A549 (cell line): ENCODE measurements around the gene PLAAT2. TPM values are rescaled to one million over a fixed set of nuclear protein-coding genes. Genes with fewer than 3 reads are reported as not detected.

ENCODE experiments used
- ATAC-seq, 2 experiments: fragments of 200-7000 bp in 1 of 2; fragments of >200 bp in 1 of 2; cut with Nextera tagmentation in 1 of 2; cut with Tn5 transposase in 1 of 2; 3 replicates each; pipeline versions ENCODE4 v1.8.0 to v1.9.1; 2018 to 2020; ENCODE audit warnings: mild to moderate bottlenecking in 1 of 2, moderate library complexity in 1 of 2
- CTCF ChIA-PET: fragments of 300-600 bp; sonication (Branson Sonifier 250); formaldehyde crosslinking; extraction: SDS; loops from one replicate; lab custom pipeline; 2021; ENCODE audit warnings: antibody characterized with exemption, inconsistent platforms; lab: Yijun Ruan, JAX
- POLR2A ChIA-PET: fragments of 350-600 bp; formaldehyde crosslinking; extraction: SDS; loops from one replicate; lab custom pipeline; 2021; ENCODE audit warnings: antibody characterized with exemption, inconsistent platforms; lab: Yijun Ruan, JAX
- DNase-seq, 2 experiments: peaks; one replicate each; pipeline versions ENCODE4 v3.0.0 to v3.0.0-alpha.2; 2011 to 2016; ENCODE audit warnings: low read depth in 1 of 2, low spot score in 1 of 2
- FAIRE-seq: peaks from 2 replicates; lab custom pipeline; 2011; peaks lifted over from hg19 to GRCh38; lab: Jason Lieb, UNC
- H3K27ac ChIP-seq, 2 experiments: fragments of >200 bp; sonication (Bioruptor Twin); formaldehyde crosslinking; 3 replicates each; pipeline ENCODE4 v1.5.1; 2016 to 2017
- H3K4me1 ChIP-seq: fragments of >200 bp; sonication (Bioruptor Twin); formaldehyde crosslinking; 3 replicates; pipeline ENCODE4 v1.6.1; 2016
- H3K4me2 ChIP-seq: fragments of >200 bp; sonication (Bioruptor Twin); formaldehyde crosslinking; 3 replicates; pipeline ENCODE4 v1.6.1; 2016
- H3K4me3 ChIP-seq: fragments of >200 bp; sonication (Bioruptor Twin); formaldehyde crosslinking; 3 replicates; pipeline ENCODE4 v1.5.1; 2016
- H3K9me3 ChIP-seq: fragments of >200 bp; sonication (Bioruptor Twin); formaldehyde crosslinking; 3 replicates; pipeline ENCODE4 v1.6.1; 2016
- CBX2 ChIP-seq: fragments of 200-600 bp; sonication (generic); IDR thresholded peaks from 2 replicates; pipeline ENCODE4 v1.6.1; 2016; ENCODE audit warnings: low read depth, mild to moderate bottlenecking, borderline replicate concordance
- CBX8 ChIP-seq: fragments of 200-600 bp; sonication (generic); IDR thresholded peaks from 2 replicates; pipeline ENCODE4 v1.6.1; 2016
- CEBPB ChIP-seq, 2 experiments: fragments of >200 bp in 1 of 2; sonication (Bioruptor Twin) in 1 of 2; formaldehyde crosslinking in 1 of 2; IDR thresholded peaks; 2 replicates each; pipeline ENCODE4 v1.6.1; 2012 to 2016
- CHD2 ChIP-seq: fragments of 150-350 bp; IDR thresholded peaks from 2 replicates; pipeline ENCODE4 v1.6.1; 2014; ENCODE audit warnings: low read length; ENCODE audit not compliant: partially characterized antibody
- CHD4 ChIP-seq: fragments of 200-600 bp; sonication (generic); IDR thresholded peaks from 2 replicates; pipeline ENCODE4 v1.6.1; 2016; ENCODE audit warnings: antibody characterized with exemption, mild to moderate bottlenecking, borderline replicate concordance
- EHMT2 ChIP-seq: fragments of 200-600 bp; sonication (generic); IDR thresholded peaks from 2 replicates; pipeline ENCODE4 v1.6.1; 2016; ENCODE audit warnings: antibody characterized with exemption, low read depth, mild to moderate bottlenecking, moderate library complexity
- EP300 ChIP-seq, 2 experiments: fragments of >200 bp; sonication (Bioruptor Twin); formaldehyde crosslinking; IDR thresholded peaks; 2 replicates in 1 of 2; 3 replicates in 1 of 2; pipeline ENCODE4 v1.6.1; 2016 to 2017
- ESRRA ChIP-seq: fragments of 150-350 bp; IDR thresholded peaks from 2 replicates; pipeline ENCODE4 v1.6.1; 2014; ENCODE audit warnings: mild to moderate bottlenecking, low read length, borderline replicate concordance
- HDAC2 ChIP-seq: fragments of 200-600 bp; sonication (generic); IDR thresholded peaks from 2 replicates; pipeline ENCODE4 v1.6.1; 2016
- HEYL ChIP-seq: fragments of 250-450 bp; sonication (Bioruptor Pico); IDR thresholded peaks from 2 replicates; pipeline ENCODE4 v1.8.0; 2021; ENCODE audit warnings: mild to moderate bottlenecking, moderate library complexity
- HOXA7 ChIP-seq: fragments of 250-450 bp; sonication (Bioruptor Pico); IDR thresholded peaks from 2 replicates; pipeline ENCODE4 v1.5.0; 2020; ENCODE audit warnings: mild to moderate bottlenecking, moderate library complexity
- HOXB13 ChIP-seq: fragments of 250-450 bp; sonication (Bioruptor Pico); IDR thresholded peaks from 2 replicates; pipeline ENCODE4 v1.5.0; 2020; ENCODE audit warnings: low read depth, mild to moderate bottlenecking, moderate library complexity
- JUN ChIP-seq, 2 experiments: fragments of >200 bp; sonication (Bioruptor Twin); formaldehyde crosslinking; IDR thresholded peaks; 2 replicates in 1 of 2; 3 replicates in 1 of 2; pipeline ENCODE4 v1.6.1; 2016 to 2017
- MAFK ChIP-seq: fragments of 450-650 bp; IDR thresholded peaks from 2 replicates; pipeline ENCODE4 v1.6.1; 2014; ENCODE audit not compliant: partially characterized antibody
- MAZ ChIP-seq: fragments of 150-350 bp; IDR thresholded peaks from 2 replicates; pipeline ENCODE4 v1.6.1; 2014; ENCODE audit warnings: antibody characterized with exemption, low read depth, low read length, borderline replicate concordance
- MYC ChIP-seq: IDR thresholded peaks from 2 replicates; pipeline ENCODE4 v1.6.1; 2012; ENCODE audit warnings: mild to moderate bottlenecking, inconsistent platforms, low read length, improper control_type of control experiment, borderline replicate concordance
- NFE2L2 ChIP-seq: fragments of 150-350 bp; conservative IDR thresholded peaks from 2 replicates; pipeline ENCODE4 v1.6.1; 2014; ENCODE audit warnings: low read length
- PHF8 ChIP-seq: fragments of 200-600 bp; sonication (generic); IDR thresholded peaks from 2 replicates; pipeline ENCODE4 v1.6.1; 2016; ENCODE audit warnings: low read depth, mild to moderate bottlenecking, antibody characterized with exemption, moderate library complexity, borderline replicate concordance
- POLR2AphosphoS2 ChIP-seq: conservative IDR thresholded peaks from 2 replicates; pipeline ENCODE4 v1.6.1; 2012; ENCODE audit warnings: low read length, improper control_type of control experiment, inconsistent platforms
- RAD21 ChIP-seq, 2 experiments: fragments of >200 bp in 1 of 2; sonication (Bioruptor Twin) in 1 of 2; formaldehyde crosslinking in 1 of 2; IDR thresholded peaks in 1 of 2; conservative IDR thresholded peaks in 1 of 2; 2 replicates in 1 of 2; 3 replicates in 1 of 2; pipeline ENCODE4 v1.6.1; 2012 to 2018; ENCODE audit warnings: inconsistent platforms in 1 of 2
- RFX5 ChIP-seq: fragments of 450-650 bp; IDR thresholded peaks from 2 replicates; pipeline ENCODE4 v1.7.1; 2014; ENCODE audit warnings: antibody characterized with exemption, mild to moderate bottlenecking, moderate library complexity
- RNF2 ChIP-seq: fragments of 200-600 bp; sonication (generic); IDR thresholded peaks from 2 replicates; pipeline ENCODE4 v1.6.1; 2016; ENCODE audit warnings: low read depth, mild to moderate bottlenecking, antibody characterized with exemption, moderate library complexity, borderline replicate concordance
- TP53 ChIP-seq: fragments of 250-450 bp; sonication (Bioruptor Pico); IDR thresholded peaks from 2 replicates; pipeline ENCODE4 v1.5.0; 2021; ENCODE audit warnings: mild to moderate bottlenecking, moderate library complexity
- USF2 ChIP-seq: fragments of 450-650 bp; IDR thresholded peaks from 2 replicates; pipeline ENCODE4 v1.6.1; 2014; ENCODE audit warnings: antibody characterized with exemption
- ZFP36 ChIP-seq: fragments of 450-650 bp; IDR thresholded peaks from 2 replicates; pipeline ENCODE4 v1.6.1; 2014; ENCODE audit warnings: borderline replicate concordance; ENCODE audit not compliant: partially characterized antibody
- ZNF302 ChIP-seq: fragments of 250-450 bp; sonication (Bioruptor Pico); IDR thresholded peaks from 2 replicates; pipeline ENCODE4 v1.9.0; 2021; ENCODE audit warnings: inconsistent platforms, mild to moderate bottlenecking, moderate library complexity
- ZSCAN20 ChIP-seq: fragments of 250-450 bp; sonication (Bioruptor Pico); IDR thresholded peaks from 2 replicates; pipeline ENCODE4 v1.8.0; 2022; ENCODE audit warnings: mild to moderate bottlenecking, moderate library complexity
- WGBS: methylation state at CpG from one replicate; pipeline ENCODE4 v1.1.6; 2017; ENCODE audit errors: missing lambda C conversion rate; 5-methylcytosine and 5-hydroxymethylcytosine counted together
- polyA plus RNA-seq, 4 experiments: library from polyadenylated mRNA; depleted of rRNA in 3 of 4; stranded (reverse); fragments of >200 nt; fragmentation: RNase III in 1 of 4; extraction: RNeasy Plus Mini Kit Qiagen cat#74134 plus additional on column Dnase treatment in 1 of 4; gene quantifications; 2 replicates in 3 of 4; 3 replicates in 1 of 4; pipeline ENCODE4 v1.2.3, GENCODE V29; 2011 to 2017
- TF ChIP-seq, protein P1 (sequence below): fragments of 200-600 bp; sonication (generic); IDR thresholded peaks from 2 replicates; pipeline ENCODE4 v1.6.1; 2016; ENCODE audit warnings: antibody characterized with exemption, mild to moderate bottlenecking, moderate library complexity
- TF ChIP-seq, protein P2 (sequence below): IDR thresholded peaks from 2 replicates; pipeline ENCODE4 v1.6.1; 2012
- TF ChIP-seq, protein P3 (sequence below): fragments of 250-450 bp; sonication (Bioruptor Pico); IDR thresholded peaks from 2 replicates; pipeline ENCODE4 v1.5.0; 2021; ENCODE audit warnings: mild to moderate bottlenecking, moderate library complexity, borderline replicate concordance

The PLAAT2 gene
- polyA plus RNA-seq, 2 of the 4 experiments (the other 2 are of a cell fraction): 0.26 to 0.57 TPM

DNA sequence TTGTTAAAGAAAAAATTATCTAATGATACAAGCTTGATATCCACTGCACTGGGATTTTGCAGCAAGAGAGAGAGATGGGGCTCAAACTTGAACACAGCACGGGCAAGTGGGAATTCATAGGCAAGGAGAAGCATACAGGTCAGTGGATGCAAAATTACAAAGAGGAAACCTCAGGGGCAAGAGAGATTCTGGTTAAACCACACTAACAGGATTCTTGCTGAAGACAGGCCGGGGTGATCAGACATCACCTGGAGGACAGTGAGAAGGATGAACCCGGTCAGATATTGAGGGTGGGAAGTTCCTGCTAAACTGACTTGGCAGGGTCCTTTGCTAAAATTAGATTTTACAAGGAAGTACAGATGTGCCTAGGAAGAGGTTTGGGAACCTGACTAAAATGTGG, 29.1 kb downstream of the PLAAT2 start (continued):
- TF ChIP-seq, protein P1, sequence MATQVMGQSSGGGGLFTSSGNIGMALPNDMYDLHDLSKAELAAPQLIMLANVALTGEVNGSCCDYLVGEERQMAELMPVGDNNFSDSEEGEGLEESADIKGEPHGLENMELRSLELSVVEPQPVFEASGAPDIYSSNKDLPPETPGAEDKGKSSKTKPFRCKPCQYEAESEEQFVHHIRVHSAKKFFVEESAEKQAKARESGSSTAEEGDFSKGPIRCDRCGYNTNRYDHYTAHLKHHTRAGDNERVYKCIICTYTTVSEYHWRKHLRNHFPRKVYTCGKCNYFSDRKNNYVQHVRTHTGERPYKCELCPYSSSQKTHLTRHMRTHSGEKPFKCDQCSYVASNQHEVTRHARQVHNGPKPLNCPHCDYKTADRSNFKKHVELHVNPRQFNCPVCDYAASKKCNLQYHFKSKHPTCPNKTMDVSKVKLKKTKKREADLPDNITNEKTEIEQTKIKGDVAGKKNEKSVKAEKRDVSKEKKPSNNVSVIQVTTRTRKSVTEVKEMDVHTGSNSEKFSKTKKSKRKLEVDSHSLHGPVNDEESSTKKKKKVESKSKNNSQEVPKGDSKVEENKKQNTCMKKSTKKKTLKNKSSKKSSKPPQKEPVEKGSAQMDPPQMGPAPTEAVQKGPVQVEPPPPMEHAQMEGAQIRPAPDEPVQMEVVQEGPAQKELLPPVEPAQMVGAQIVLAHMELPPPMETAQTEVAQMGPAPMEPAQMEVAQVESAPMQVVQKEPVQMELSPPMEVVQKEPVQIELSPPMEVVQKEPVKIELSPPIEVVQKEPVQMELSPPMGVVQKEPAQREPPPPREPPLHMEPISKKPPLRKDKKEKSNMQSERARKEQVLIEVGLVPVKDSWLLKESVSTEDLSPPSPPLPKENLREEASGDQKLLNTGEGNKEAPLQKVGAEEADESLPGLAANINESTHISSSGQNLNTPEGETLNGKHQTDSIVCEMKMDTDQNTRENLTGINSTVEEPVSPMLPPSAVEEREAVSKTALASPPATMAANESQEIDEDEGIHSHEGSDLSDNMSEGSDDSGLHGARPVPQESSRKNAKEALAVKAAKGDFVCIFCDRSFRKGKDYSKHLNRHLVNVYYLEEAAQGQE: no peak
- TF ChIP-seq MAZ: no peak
- TF ChIP-seq, protein P2, sequence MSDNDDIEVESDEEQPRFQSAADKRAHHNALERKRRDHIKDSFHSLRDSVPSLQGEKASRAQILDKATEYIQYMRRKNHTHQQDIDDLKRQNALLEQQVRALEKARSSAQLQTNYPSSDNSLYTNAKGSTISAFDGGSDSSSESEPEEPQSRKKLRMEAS: no peak

DNA sequence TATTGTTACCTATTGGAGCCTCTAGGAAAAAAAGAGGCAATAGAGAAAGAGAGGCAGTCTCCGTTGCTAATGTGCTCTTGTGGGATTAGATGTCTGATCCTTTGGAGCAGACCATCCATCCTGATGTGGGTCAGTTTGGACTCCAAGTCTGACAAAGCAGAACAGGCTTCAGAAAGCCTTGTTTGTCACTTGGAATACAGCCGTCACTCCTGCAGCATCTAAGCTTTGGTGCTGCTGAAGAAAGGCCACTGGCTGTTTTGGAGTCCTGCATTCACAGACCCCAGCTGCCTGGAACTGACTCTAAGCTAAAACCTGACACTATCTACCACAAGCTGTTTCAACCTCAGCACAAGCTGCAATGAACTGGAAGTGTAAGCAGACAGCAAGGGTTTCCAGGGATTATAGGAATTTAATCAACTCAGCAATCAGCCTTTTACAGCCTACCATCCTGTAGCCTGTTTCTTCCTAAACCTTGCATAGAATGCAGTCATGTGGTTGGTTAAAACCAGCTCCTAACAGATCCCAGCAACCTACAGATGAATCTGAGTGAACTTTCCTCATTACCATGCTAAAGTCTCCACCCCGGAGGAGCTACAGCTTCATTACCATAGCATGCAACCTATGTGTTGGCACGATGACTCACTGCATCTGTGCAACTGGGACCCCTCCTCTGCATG, 30.2 kb downstream of the PLAAT2 start:
- TF ChIP-seq POLR2AphosphoS2 (no peak), RNF2 (no peak), JUN (IDR thresholded peaks at IDR 0.05) (no peak), CHD2 (no peak), TP53 (CRISPR knock-in tag) (no peak), HOXA7 (CRISPR knock-in tag) (no peak), CEBPB (IDR thresholded peaks at IDR 0.05) (no peak), EHMT2 (no peak), MYC (no peak), ZSCAN20 (no peak), ZFP36 (no peak), CHD4 (no peak), CBX8 (no peak), ESRRA (no peak), HEYL (CRISPR knock-in tag) (no peak), ZNF302 (CRISPR knock-in tag) (no peak)
- CTCF ChIA-PET: interaction anchor here (0.6 to 1.7 kb wide), 3 partner anchors 15 to 1209 kb away, joined by 3 to 5 read pairs (median 3); no protein-coding TSS in a partner anchor
- no peak overlapping the region for H3K4me2 ChIP-seq
- no peak for FAIRE-seq
- peak overlapping the region; percentile 42 to 82; a peak in 4 of 6 replicates for H3K27ac ChIP-seq
- peaks cover 48% of the 10 kb centered on the region for H3K4me1 ChIP-seq
- no peak for ATAC-seq
- DNase-seq: no peak
- WGBS: 69% methylated on average over 4 of the region's 4 CpGs
- POLR2A ChIA-PET: interaction anchor here (0.6 kb wide), 1 partner anchor 18 kb away, joined by 3 read pairs; no protein-coding TSS in a partner anchor
- H3K9me3 ChIP-seq: no peaks in the 10 kb centered on the region
- H3K4me3 ChIP-seq: no peak overlapping the region

DNA sequence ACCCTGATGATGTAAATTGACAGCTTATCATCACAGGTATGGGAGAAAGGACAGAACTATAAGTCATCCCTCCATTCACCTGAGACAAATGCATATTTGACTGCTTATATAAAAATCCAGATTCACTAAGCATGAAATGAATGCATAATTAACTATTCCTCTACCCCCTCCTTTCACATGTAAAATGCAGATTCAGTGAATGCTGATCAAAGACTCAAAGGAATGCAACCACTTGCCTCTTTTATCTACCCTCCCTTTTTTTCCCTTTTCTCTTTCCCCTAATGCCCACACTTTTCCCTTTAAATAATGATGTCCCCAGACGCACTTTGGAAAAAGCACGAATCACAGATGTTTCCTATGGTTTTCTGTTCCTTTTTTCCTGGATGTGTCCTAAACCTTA, 31.1 kb downstream of the PLAAT2 start:
- peaks cover 56% of the 10 kb centered on the region for H3K4me1 ChIP-seq
- POLR2A ChIA-PET: no interaction called here
- CTCF ChIA-PET: interaction anchor here (1.7 kb wide), 1 partner anchor 14 kb away, joined by 3 read pairs; no protein-coding TSS in a partner anchor
- ATAC-seq (no peak), DNase-seq (no peak), FAIRE-seq (no peak)
- TF ChIP-seq EP300 (IDR thresholded peaks at IDR 0.05) (no peak), PHF8 (no peak), ZFP36 (no peak), CBX2 (no peak), ZNF302 (CRISPR knock-in tag) (no peak), NFE2L2 (no peak), RAD21 (conservative IDR thresholded peaks at IDR 0.05 in 1 of 2, IDR thresholded peaks at IDR 0.05 in 1 of 2) (no peak), HOXB13 (CRISPR knock-in tag) (no peak), USF2 (no peak), MAFK (no peak), HDAC2 (no peak), RFX5 (no peak)
- TF ChIP-seq, protein P3, sequence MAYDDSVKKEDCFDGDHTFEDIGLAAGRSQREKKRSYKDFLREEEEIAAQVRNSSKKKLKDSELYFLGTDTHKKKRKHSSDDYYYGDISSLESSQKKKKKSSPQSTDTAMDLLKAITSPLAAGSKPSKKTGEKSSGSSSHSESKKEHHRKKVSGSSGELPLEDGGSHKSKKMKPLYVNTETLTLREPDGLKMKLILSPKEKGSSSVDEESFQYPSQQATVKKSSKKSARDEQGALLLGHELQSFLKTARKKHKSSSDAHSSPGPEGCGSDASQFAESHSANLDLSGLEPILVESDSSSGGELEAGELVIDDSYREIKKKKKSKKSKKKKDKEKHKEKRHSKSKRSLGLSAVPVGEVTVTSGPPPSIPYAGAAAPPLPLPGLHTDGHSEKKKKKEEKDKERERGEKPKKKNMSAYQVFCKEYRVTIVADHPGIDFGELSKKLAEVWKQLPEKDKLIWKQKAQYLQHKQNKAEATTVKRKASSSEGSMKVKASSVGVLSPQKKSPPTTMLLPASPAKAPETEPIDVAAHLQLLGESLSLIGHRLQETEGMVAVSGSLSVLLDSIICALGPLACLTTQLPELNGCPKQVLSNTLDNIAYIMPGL (CRISPR knock-in tag): no peak
- no peaks in the 10 kb centered on the region for H3K9me3 ChIP-seq
- H3K4me3 ChIP-seq: no peak overlapping the region
- H3K27ac ChIP-seq: peak overlapping the region; percentile 81 to 82; a peak in 5 of 6 replicates
- 77% methylated on average over 2 of the region's 2 CpGs for WGBS
- peak overlapping the region; percentile 68; the same call in 2 of the 3 replicates for H3K4me2 ChIP-seq
